PFSK-1 (cell line): ENCODE data around the gene FSTL4.

Experiments used
- SIN3A ChIP-seq: IDR thresholded peaks from 2 replicates; pipeline ENCODE4 v1.6.1; 2012; ENCODE audit warnings: mild to moderate bottlenecking, low read length, moderate library complexity, borderline replicate concordance; ENCODE audit not compliant: insufficient read depth
- TF ChIP-seq, protein P1 (sequence below), 2 experiments: IDR thresholded peaks; 2 replicates each; pipeline versions ENCODE4 v1.6.1 to v1.8.0; 2011 to 2012; ENCODE audit warnings: low read depth in 2 of 2, low read length in 2 of 2, control low read depth in 1 of 2, inconsistent platforms in 1 of 2, mild to moderate bottlenecking in 1 of 2, moderate library complexity in 1 of 2; ENCODE audit not compliant: insufficient read depth in 1 of 2

DNA sequence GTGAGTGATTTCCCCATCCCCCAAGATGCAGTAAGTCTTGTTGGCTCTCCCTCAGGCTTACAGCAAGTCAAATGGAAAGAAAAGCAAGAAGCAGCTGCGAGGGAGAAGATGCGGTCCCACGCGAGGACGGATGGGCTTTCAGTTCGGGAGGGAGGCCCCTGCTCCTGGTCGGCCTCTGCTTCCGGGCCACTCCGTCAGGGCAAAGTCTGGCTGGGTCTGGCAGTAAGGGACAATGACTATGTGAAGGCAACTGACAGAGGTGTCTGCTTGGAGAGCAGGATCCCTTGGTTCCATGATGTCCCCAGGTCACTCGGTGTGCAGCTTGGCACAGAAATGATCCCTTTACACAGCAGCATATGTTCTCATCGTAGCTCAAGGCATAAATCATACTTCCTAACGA, 413.8 kb downstream of the FSTL4 start:
- TF ChIP-seq, protein P1, sequence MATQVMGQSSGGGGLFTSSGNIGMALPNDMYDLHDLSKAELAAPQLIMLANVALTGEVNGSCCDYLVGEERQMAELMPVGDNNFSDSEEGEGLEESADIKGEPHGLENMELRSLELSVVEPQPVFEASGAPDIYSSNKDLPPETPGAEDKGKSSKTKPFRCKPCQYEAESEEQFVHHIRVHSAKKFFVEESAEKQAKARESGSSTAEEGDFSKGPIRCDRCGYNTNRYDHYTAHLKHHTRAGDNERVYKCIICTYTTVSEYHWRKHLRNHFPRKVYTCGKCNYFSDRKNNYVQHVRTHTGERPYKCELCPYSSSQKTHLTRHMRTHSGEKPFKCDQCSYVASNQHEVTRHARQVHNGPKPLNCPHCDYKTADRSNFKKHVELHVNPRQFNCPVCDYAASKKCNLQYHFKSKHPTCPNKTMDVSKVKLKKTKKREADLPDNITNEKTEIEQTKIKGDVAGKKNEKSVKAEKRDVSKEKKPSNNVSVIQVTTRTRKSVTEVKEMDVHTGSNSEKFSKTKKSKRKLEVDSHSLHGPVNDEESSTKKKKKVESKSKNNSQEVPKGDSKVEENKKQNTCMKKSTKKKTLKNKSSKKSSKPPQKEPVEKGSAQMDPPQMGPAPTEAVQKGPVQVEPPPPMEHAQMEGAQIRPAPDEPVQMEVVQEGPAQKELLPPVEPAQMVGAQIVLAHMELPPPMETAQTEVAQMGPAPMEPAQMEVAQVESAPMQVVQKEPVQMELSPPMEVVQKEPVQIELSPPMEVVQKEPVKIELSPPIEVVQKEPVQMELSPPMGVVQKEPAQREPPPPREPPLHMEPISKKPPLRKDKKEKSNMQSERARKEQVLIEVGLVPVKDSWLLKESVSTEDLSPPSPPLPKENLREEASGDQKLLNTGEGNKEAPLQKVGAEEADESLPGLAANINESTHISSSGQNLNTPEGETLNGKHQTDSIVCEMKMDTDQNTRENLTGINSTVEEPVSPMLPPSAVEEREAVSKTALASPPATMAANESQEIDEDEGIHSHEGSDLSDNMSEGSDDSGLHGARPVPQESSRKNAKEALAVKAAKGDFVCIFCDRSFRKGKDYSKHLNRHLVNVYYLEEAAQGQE (IDR thresholded peaks at IDR 0.05; ENCODE audit: insufficient read depth in 1 of 2, low read depth in 2 of 2, low read length in 2 of 2) = no peak
- TF ChIP-seq SIN3A = no peak
